Stimulated activated CD8-positive, alpha-beta memory T cell treated with anti-CD3 and anti-CD28 coated beads, Interleukin-4, amount 100 ng/mL, for 24 hours (primary cell): ENCODE data around the gene POMGNT2.

Experiments
- DNase-seq: peaks from one replicate; pipeline ENCODE4 v3.0.0-alpha.2; 2020; ENCODE audit warnings: low read depth

Gene POMGNT2

DNA sequence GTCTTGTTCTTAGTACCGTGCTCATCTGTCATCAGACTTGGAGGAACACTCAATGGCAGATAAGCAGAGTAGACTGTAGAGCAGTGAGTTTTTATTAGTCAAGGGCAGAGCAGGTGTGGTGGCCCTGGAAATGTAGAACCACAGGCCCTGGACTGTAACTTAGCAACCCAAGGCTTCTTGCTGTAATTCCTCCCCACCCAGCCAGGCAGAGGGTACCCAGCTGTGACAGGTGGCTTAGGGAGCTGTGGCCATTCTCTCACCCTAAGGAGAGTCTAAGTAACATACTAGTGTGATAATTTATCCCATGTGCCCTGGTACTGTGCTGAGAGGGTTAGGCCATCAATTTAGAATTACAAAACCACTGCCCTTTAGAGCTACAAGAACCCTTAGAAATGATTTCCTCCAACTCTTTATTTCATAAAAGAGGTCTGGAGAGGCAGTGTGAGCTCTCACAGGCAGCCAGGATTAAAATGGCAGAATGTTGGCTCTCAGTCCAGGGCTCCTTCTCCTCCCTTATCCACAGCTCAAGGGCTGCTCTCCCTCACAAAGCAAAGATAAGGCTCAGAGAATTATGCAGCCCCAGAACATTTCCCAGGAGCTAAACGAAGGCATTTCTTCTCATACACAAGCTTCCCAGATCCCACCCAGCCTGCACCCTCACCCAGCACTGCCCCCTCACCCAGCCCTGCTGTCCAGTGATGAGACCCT is 3.0 kb downstream of the POMGNT2 start:
- DNase-seq = no peak

DNA sequence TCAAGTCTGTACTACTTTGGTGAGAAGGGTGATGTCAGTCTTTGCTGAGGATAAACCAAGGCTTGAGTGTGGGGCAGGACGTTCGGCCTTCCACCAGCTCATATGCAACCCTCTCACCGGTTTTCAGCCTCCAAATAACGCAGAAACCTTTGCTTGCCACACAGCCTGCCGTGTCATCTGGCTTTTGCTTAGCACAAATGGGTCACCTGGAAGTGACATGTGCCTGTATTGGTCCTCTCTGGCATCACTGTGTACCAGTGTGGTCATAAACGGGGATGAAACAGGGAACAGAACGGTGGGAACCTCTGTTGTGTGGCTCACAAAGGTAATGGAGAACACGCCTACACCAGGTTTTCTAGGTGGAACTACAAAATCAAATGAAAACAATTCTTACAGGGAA is 7.1 kb downstream of the POMGNT2 start:
- DNase-seq = no peak

DNA sequence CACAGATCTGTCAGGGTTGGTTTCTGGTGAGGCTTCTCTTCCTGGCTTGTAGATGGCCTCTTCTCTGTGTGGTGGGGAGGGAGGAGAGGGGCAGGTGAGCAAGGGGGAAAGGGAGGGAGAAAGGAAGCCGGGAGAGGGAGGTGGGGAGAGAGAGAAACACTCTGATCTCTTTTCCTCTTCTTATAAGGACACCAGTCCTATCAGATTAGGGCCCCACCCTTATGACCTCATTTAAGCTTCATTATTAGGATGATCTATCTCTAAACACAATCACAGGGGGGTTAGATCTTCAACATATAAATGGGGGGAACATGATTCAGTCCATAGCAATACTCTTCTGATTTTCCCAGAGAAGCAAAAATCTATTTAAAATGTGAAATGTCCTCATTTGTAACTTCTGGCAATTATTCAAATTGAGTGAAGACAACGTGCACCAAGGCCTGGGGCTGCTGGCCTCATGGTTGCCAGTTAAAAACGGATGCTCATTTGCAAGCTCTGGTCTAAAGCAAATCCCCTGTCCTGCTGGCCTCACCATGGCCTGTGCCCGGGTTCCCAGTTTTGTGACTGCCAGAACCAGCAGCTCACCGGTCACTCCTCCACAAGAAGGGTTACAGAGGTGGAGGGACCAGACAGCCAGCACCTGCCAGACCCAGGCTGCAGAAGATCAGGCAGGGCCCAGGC is 8.3 kb downstream of the POMGNT2 start:
- no peak for DNase-seq

DNA sequence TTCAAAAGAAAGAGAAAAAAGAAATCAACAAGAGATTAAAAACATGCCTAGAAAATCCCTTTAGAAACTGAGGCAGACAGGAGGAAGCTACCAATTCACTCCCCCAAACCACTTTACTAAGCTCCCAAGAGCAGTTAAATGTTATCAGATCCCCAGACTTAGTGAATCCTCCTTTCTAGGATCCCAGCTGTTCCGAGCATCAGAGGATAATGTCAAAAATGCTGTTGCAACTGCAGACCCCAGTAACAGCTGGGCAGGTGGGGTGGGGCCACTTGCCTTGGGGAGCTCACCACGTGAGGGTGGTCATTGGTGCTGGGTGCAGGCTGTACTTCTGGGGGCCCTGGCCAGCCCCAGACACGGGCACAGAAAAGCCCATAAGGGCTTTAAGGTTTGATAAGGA is 9.1 kb downstream of the POMGNT2 start:
- DNase-seq = no peak

DNA sequence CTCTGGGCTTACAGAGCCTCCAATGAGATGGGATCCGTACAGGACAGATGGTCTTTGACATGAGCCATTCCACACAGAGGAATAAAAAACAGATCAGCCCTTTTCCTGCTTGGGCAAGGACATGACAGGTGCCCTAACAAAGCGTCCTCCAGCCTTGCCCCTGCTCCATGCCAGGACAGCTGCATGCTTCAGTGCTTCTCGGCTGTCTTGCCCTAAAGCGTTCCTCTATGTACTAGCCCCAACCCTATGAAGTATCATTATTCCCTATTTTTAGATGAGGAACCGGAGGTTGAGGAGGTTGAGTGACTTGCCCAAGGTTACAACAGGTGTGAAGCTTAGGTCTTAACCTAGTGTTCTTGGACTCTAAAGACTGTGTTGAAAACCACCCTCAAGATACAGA is 10.5 kb downstream of the POMGNT2 start:
- DNase-seq = no peak

DNA sequence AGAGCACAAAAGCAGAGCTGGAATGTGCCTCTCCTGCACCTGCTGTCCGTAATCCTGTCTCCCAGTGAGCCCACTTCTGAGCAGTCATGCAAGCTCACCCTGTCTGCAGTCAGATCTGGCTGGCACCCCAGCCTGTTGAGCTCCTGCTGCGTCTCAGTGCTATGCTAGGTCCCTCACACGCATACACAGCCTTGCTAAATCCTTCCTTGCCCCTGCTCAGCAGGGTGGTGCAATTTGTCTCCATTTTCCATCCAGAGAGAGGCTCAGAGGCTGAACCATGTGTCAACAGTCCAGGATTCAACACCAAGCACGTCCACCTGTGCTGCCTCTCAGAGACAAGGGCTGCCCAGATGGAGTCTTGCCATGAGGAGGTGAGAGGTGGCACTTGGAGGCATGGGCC is 11.0 kb downstream of the POMGNT2 start:
- no peak for DNase-seq

DNA sequence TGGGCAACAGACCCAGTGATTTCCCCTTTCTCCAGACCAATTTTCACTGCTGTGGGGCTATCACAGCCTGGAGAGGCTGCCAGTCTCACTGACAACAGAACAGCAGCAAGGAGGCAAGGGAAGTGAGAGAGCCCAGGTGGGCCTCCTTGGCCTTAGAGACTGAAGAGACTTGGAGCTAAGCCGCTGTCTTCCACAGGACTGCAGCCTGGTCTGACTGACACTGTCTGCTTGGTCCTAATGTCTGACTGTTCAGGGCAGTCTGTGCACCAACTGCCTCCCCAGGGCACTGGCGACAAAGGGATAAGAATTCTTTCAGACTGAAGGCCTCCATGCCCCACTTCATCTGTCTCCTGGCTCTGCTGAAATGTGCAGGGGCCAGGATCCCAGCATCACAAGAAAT is 11.5 kb downstream of the POMGNT2 start:
- no peak for DNase-seq

DNA sequence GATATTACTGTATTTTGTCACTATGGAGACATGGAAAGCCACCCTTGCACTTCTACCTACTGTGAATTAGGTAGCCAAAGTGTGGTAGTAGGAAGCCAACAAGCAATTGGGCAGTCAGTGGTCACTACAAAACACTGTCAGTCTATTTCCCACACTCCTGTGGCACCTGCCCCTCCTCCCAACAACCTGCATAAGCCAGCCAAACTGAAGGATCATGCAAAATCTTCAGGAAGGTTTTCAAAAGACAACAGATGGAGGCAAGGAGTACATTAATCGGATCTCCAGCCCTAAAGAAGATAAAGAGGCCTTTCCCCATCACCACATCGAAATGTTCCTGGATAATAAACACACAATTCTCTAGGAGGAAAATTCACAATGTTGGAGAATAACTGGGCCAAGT is 11.9 kb downstream of the POMGNT2 start:
- DNase-seq = no peak

DNA sequence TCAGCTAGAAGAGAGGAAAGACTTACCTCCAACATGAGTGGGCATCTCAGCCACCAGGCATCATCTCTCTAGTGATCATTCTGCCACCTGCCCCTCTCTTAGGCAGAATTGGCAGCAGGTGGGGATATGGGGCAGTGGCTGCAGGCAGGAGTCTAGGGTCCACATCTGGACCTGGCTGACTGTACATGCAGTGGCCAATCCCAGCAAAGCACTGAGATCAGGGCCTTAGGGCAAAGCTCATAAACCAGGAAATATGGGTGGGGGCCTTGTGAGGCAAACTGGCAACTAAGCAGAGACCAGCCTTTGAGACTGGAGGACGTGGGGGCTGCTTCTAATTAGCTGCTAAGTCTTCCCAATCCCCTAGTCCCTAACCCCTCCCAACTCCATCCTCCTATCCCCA is 12.9 kb downstream of the POMGNT2 start:
- DNase-seq = no peak

DNA sequence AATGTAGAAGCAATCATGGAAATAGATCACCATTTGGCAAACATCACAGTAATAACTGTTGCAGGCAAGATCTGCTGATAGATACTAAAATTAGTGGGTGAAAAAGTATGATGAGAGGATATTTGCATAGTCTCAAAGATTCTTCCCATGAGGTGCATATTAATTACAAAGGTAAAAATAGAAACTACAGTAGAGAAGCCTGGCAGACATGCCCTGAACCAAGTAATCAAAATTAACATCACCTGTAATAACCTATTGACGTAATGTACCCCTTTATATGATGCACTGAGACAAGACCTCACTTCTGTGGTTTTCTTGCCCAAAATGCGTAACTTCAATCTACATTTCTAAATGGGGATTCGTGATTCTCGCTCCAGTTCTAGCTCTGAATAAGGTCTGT is 14.4 kb downstream of the POMGNT2 start:
- no peak for DNase-seq

DNA sequence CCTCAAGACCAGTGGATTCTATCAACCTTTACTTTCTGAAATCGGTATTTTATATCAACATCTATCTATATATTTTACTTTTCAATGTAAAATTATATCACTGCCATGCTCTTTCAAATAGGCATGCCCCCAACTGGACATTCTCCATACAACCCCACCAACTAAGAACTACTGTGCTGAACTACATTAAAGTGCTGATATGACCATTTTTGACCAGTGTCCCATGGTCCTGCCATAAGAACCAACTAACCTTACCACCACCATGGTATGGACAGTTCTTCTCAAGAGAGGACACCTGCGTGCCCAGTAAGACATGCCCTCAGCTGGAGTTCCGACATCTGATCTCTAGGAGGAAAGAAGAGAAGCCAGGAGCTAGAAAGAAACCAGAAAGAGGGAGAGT is 15.6 kb downstream of the POMGNT2 start:
- no peak for DNase-seq

DNA sequence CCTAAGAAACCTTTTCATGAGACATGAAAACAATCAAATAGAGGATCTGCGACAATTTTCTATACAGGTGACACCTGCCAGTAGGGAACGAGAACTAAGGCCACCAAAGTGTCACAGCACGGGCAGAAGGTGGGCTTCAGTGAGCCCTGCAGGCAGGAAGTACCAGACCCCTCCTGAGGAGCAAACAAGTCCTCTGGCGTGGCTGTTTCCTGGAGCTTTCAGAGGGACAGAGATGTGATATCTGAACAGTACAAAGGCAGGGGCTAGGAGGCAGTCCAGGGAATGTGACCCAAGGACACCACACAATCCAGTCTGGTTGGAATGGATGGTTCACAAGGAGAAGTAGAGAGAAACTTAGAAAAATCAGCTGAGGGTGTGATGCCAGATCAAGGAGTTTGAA is 16.8 kb downstream of the POMGNT2 start:
- DNase-seq = no peak

DNA sequence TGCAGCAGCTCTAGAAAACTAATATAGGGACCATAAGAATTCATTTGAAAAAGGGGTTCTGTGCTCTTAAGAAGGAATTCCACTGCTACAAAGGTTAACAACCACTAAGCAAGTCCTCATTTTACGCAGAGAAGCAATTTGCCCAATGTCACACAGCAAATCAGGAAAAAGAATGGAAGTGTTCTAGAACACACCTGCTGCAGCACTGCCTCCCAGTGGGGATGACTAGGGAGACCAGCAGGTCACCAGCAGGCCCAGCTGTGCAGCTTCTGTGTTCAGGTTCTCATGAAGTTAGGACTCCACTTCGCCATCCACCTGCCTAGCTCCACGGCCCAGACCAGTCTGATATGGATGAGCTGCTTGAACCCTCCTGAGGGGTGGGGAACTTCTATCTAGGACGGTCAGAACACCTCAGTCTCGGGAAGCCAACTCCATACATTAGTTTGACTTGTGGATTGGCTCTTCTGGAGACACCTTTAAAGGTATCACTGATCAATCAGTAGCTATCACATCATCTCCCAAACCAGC is 18.6 kb downstream of the POMGNT2 start:
- no peak for DNase-seq

DNA sequence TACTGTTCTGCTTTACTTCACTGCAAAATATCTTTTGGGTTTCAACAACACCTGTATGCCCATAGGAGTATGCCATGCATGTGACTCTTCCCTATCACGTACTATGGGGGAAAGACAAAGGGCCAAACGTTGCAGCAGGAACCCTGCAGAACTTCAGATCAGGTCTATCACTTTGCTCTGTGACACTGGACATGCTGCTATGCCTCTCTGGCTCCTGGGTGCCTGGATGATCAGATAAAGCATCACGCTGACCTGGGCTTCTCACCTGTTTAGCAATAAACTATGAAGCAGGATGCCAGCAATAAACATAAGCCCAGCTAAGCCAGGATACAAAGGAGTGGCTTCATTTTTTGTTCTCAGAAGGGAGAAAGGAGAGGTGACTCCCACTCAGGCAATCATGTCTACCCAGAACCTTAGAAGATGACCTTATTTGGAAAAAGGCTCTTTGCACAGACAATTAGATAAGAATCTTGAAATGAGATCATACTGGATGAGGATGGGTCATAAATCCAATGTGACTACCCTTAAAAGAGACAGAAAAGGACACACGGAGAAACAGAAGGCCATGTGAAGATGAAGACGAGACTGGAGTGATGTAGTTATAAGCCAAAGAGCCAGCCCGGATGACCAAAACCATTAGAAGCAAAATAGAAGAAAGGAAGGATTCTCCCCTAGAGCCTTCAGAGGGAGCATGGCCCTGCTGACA is 19.3 kb downstream of the POMGNT2 start:
- DNase-seq = no peak

DNA sequence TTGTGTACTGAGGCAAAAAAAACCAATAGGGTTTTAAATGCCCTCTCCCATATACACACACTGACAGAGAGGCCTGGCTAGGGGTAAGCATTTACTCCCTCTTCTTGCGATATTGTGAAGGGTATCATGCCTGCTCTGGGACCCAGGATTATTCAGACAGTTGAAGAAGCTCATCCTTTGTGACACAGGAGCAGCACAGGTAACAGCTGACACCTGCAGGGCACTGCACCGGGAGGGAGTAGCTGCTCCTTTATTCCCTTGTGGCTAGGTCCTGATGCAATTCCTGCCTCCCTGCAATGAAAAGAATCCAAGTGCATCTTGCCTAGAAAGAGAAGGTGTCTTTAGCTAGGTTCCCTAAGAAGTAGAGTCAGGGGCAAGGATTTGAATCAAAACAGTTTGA is 23.4 kb downstream of the POMGNT2 start:
- DNase-seq = no peak

DNA sequence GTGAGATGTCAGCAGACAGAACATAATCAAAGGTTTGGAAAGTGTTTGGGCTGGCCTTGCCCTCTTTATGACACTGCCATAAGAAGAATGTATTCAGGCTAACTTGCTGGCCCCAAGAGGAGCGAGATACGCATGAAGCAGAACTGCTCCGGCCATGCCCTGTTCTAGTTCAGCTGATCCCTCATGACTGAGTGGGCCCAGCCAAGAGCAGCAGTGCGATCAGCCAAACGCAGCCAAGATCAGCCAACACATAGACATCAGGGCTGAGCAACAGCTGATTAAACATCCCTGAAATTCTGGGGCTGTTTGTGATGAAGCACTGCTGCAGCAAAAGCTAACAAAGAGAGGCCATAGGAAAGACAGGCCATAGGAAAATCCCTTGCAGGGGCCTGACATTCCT is 24.1 kb downstream of the POMGNT2 start:
- no peak for DNase-seq

DNA sequence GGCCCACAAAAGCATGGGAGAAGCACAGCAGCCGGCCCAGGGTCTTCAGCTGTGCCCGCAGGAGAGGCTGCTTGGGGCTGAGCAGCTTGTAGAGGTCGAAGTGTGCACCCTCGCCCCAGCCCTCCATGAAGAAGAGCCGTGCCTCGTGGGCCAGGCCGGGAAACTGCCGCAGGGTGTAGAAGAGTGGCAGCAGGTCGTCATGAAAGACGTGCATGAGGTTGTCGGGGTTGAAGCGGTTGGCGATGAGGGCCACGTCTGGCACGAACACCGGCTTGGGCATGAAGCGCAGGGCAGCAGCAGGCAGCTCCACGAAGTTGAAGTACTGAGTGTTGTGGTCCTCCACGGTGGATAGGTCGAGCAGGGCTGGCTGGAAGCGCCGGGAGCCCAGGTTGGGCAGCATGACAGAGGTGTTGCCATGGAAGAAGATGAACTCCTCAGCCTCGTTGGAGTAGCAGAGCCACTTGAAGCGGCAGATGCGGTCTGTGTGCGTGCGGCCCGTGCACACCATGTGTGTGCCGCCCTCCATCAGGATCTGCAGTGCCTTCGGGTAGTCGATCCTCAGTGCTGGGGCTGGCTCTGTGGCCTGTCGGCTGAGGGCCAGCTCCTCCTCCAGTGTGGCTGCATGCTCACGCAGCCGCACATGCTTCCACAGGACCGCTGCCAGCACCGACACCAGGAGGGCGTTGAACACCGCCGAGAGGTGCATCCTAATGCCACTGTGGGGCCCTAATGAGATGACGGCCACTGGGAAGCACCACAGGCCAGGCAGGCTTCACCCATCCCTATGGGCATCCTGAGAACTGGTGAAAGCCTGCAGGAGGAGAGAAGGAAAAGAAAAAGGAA is 24.9 kb downstream of the POMGNT2 start:
- DNase-seq = no peak

DNA sequence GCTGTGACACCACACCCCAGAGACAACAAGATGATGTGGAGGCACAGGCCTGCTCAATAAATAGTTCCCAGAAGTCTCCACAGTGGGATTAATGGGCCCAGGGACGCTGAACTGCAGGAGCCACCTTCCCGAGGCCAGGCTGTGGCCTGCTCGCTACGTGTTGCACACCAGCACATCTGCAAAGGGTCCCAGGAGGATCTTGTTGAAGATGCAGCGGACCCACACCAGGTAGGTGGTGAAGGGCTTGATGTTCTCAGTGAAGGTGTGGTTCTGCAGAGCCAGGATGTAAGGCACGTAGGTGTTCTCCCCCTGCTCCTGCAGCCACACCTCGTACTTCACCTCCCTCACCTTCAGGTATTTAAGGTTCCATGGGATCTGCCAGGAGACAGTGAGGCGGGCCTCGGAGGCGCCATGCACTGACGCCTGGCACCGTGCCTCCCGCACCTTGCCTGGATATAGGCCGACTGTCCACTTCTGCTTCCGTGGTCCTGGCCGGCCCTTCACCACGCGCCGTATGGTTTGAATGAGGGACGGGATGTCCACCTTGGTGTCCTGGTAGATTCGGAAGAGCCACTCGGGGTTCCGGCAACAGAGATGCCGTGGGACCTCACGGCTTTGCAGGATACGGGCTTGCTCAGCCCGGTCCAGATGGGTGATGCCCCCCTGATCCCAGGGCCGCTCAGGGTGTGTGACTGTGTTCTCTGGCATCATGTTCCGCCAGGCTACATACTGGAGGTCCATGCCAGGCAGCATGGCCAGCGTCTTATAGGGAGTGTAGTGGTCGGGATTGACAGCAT is 26.1 kb downstream of the POMGNT2 start:
- no peak for DNase-seq

DNA sequence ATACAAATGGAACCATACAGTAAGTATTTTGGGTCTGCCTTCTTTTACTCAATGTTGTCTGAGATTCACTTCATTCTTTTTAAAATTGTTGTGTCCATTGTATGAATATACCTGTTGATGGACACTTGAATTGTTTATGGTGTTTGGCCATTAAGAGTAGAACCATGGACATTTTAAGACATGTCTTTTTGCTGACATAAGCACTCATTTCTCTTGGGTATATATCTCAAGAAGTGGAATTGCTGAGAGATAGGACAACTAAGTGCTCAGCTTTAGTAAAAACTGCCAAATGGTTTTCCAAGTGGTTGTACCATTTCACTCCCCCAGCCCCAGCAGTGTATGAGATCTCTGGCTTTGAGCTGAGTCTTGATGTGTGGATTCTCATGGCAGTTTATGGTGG is 28.2 kb downstream of the POMGNT2 start:
- no peak for DNase-seq

DNA sequence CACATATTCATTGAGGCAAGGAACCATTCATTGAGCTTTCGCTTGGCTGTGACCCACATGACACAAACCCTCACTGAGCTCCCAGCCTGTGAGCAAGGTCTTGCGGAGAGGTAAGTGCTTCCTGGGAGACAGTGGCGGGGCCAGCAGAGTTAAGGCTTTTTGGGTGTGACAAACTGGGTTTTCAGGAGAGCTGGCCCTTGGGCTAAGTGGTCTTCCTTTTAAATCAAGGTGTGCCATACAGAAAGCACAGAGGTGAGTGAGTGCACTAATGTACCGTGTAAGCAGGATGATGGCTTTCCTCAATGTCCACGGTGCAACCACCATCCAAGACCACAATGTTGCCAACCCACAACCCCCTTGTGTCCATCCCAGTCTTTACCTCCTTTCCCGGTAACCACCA is 28.6 kb downstream of the POMGNT2 start:
- no peak for DNase-seq

DNA sequence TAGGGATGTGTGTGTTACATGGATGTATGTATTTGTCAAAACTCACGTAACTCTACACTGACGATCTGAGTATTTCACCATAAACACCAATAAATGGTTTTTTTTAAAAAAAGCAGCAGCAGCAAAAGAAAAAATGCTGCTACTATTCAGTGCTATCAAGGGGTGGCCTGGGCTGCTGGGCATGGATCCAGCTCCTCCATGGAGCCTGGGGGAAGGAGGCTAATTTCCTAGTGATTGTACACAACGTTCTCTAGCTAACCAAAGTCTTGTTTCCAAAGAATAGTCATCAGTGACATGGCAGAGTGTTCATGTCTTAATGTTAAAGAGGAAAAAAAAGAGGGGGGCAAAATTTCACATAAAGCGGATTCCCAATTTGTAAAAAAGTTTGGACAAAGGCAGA is 29.0 kb downstream of the POMGNT2 start:
- no peak for DNase-seq
